Gastrocnemius medialis (tissue), 4 donors: ENCODE data around the gene CHST3. TPM values are rescaled to one million over a fixed set of nuclear protein-coding genes. Genes with fewer than 3 reads are reported as not detected.

Source experiments
- ATAC-seq, 2 donors: fragments of 150-250 bp; one replicate each; pipeline ENCODE4 v1.9.1; 2016
- DNase-seq, 2 donors: peaks; one replicate each; pipeline ENCODE4 v3.0.0-alpha.2; 2019
- H3K27ac ChIP-seq, 4 donors: fragments of 200-600 bp; sonication (generic); 1 replicate in 1 of 4; 2 replicates in 3 of 4; pipeline ENCODE4 v1.5.1; 2016 to 2018; ENCODE audit warnings: mild to moderate bottlenecking in 2 of 4, moderate library complexity in 1 of 4
- H3K27me3 ChIP-seq, 3 donors: fragments of 200-600 bp; sonication (generic) in 2 of 3; 1 replicate in 1 of 3; 2 replicates in 2 of 3; pipeline versions ENCODE4 v1.5.1 to v1.6.0; 2016 to 2019; ENCODE audit warnings: mild to moderate bottlenecking in 1 of 3, moderate library complexity in 1 of 3
- H3K36me3 ChIP-seq, 2 donors: fragments of 200-600 bp; sonication (generic) in 1 of 2; one replicate each; pipeline ENCODE4 v1.5.1; 2017 to 2018
- H3K4me1 ChIP-seq, 2 donors: fragments of 200-600 bp; sonication (generic) in 1 of 2; one replicate each; pipeline ENCODE4 v1.5.1; 2016 to 2017; ENCODE audit warnings: mild to moderate bottlenecking in 2 of 2
- H3K4me3 ChIP-seq, 4 donors: fragments of 200-600 bp; sonication (generic) in 3 of 4; 1 replicate in 1 of 4; 2 replicates in 3 of 4; pipeline ENCODE4 v1.5.1; 2016 to 2019; ENCODE audit warnings: mild to moderate bottlenecking in 2 of 4
- H3K9me3 ChIP-seq, 3 donors: fragments of 200-600 bp; sonication (generic) in 2 of 3; 1 replicate in 1 of 3; 2 replicates in 2 of 3; pipeline ENCODE4 v1.5.1; 2016 to 2019
- POLR2A ChIP-seq, 2 donors: fragments of 450-650 bp; IDR thresholded peaks; one replicate each; pipeline ENCODE4 v1.6.1; 2017; ENCODE audit warnings: antibody characterized with exemption in 2 of 2, mild to moderate bottlenecking in 2 of 2, moderate library complexity in 2 of 2
- in situ Hi-C, 4 donors: fragments of 200-750 bp; cut with MboI; loops; one replicate each; pipeline versions ENCODE4 v1.15.0 to v1.8.0; 2017; ENCODE audit warnings: low sequenced_read_pairs in 4 of 4
- intact Hi-C: fragments of 100-400 bp; cut with DNase I; formaldehyde crosslinking; loops from one replicate; pipeline ENCODE4 v1.15.1; 2023; ENCODE audit warnings: low total_unique reads
- total RNA-seq, 4 donors: library from RNA; depleted of rRNA; stranded (reverse); fragments of >200 nt; gene quantifications; one replicate each; pipeline versions ENCODE4 v1.1.0 to v1.2.3, GENCODE V29; 2016
- TF ChIP-seq, protein P1 (sequence below), 5 experiments: fragments of 450-650 bp in 3 of 5; fragments of 200-600 bp in 2 of 5; sonication (generic) in 2 of 5; IDR thresholded peaks in 4 of 5; conservative IDR thresholded peaks in 1 of 5; 1 replicate in 4 of 5; 2 replicates in 1 of 5; pipeline ENCODE4 v1.5.1; 2016 to 2019; ENCODE audit warnings: antibody characterized with exemption in 5 of 5, mild to moderate bottlenecking in 3 of 5, moderate library complexity in 3 of 5

CHST3 gene
- total RNA-seq, 4 donors from 2014 or later = 11.5 to 31.6 (median 16.3) TPM

- H3K36me3 ChIP-seq = no peaks in the 10 kb centered on the region
- no peak overlapping the region for H3K4me3 ChIP-seq
- in situ Hi-C loops = no loop called here
- peaks cover 89 to 100% of the 10 kb centered on the region in 2 donors for H3K4me1 ChIP-seq
- intact Hi-C loops = no loop called here
- no peaks in the 10 kb centered on the region for H3K9me3 ChIP-seq
- TF ChIP-seq, protein P1, sequence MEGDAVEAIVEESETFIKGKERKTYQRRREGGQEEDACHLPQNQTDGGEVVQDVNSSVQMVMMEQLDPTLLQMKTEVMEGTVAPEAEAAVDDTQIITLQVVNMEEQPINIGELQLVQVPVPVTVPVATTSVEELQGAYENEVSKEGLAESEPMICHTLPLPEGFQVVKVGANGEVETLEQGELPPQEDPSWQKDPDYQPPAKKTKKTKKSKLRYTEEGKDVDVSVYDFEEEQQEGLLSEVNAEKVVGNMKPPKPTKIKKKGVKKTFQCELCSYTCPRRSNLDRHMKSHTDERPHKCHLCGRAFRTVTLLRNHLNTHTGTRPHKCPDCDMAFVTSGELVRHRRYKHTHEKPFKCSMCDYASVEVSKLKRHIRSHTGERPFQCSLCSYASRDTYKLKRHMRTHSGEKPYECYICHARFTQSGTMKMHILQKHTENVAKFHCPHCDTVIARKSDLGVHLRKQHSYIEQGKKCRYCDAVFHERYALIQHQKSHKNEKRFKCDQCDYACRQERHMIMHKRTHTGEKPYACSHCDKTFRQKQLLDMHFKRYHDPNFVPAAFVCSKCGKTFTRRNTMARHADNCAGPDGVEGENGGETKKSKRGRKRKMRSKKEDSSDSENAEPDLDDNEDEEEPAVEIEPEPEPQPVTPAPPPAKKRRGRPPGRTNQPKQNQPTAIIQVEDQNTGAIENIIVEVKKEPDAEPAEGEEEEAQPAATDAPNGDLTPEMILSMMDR (IDR thresholded peaks at IDR 0.05 in 4 of 5, conservative IDR thresholded peaks at IDR 0.05 in 1 of 5) = no peak
- ATAC-seq = no peak
- peak overlapping the region; percentile 20 to 59 (median 28) for H3K27ac ChIP-seq
- no peaks in the 10 kb centered on the region for H3K27me3 ChIP-seq
- DNase-seq = no peak
Measured at GRCh38 chr10:71980181-71981014, 16.2 kb downstream of the CHST3 start.

- H3K36me3 ChIP-seq = no peaks in the 10 kb centered on the region
- no peaks in the 10 kb centered on the region for H3K27me3 ChIP-seq
- peaks cover 91 to 100% of the 10 kb centered on the region in 2 donors for H3K4me1 ChIP-seq
- no peak for ATAC-seq
- no peak overlapping the region for H3K4me3 ChIP-seq
- no peak for DNase-seq
- intact Hi-C loops = no loop called here
- in situ Hi-C loops = no loop called here
- TF ChIP-seq, protein P1 (IDR thresholded peaks at IDR 0.05 in 4 of 5, conservative IDR thresholded peaks at IDR 0.05 in 1 of 5) = no peak
- no peak for TF ChIP-seq POLR2A (IDR thresholded peaks at IDR 0.05)
- peak overlapping the region; percentile 13 to 59 (median 28) for H3K27ac ChIP-seq
- no peaks in the 10 kb centered on the region for H3K9me3 ChIP-seq
Measured at GRCh38 chr10:71981015-71981875, 17.1 kb downstream of the CHST3 start.

DNA sequence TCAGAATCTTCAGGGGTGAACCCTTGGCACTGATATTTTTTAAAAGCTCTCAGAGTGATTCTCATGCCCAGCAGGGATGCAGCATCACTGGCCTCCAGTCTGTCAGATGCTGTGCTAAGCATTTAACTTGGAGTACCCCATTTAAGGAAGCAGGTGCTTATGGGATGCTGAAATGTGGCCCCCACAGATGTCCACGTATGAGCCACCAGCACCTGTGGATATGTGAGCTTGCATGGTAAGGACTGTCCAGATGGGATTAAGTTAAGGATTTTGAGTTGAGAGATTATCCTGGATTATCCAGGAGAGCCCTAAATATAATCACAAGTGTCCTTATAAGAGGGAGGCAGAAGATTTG lies 17.7 kb downstream of the CHST3 start:
- no peaks in the 10 kb centered on the region for H3K36me3 ChIP-seq
- H3K9me3 ChIP-seq = no peaks in the 10 kb centered on the region
- no peaks in the 10 kb centered on the region for H3K27me3 ChIP-seq
- TF ChIP-seq POLR2A (IDR thresholded peaks at IDR 0.05) = no peak
- TF ChIP-seq, protein P1 (IDR thresholded peaks at IDR 0.05 in 4 of 5, conservative IDR thresholded peaks at IDR 0.05 in 1 of 5) = no peak
- in situ Hi-C loops = no loop called here
- DNase-seq (no peak), ATAC-seq (no peak)
- H3K4me1 ChIP-seq = peaks cover 91 to 100% of the 10 kb centered on the region in 2 donors
- peak overlapping the region in 2 of 4 donors; percentile 23 to 59 for H3K27ac ChIP-seq
- H3K4me3 ChIP-seq = no peak overlapping the region
- intact Hi-C loops = no loop called here

DNA sequence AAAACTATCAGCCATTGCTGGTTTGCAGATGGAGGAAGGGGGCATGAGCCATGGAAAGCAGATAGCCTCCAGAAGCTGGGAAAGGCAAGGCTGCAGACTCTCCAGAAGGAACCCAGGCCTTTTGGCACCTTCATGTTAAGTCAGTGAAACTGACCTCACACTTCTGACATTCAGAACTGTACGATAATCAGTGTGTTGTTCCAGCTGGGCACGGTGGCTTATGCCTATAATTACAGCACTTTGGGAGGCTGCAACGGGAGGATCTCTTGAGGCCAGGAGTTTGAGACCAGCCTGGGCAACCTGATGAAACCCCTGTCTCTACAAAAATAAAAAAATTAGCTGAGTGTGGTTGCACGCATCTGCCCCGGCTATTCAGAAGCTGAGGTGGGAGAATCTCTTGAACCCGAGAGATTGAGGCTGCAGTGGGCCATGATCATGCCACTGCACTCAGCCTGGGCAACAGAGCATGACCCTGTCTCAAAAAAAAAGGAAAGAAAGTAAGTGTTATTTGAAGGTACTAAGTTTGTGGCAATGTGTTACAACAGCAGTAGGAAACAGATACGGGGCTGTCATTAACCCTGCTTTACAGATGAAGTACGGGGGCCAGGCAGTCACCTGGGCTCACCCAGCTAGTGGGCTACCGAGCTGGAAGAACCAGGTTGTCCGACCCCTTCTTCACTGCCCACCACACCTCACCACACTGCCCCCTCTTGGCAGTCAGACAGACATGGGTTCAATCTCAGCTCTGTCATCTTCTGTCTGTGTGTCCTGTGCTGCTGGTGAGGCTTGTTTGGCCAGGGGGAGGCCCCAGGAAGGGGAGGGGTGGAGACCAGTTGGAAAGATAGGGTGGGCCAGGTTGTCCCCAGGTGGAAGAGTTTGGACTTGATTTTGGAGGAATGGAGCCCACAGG lies 18.3 kb downstream of the CHST3 start:
- Histone ChIP-seq H3K27me3 (no peaks in the 10 kb centered on the region), H3K4me3 (no peak overlapping the region), H3K4me1 (peaks cover 88 to 100% of the 10 kb centered on the region in 2 donors), H3K9me3 (no peaks in the 10 kb centered on the region), H3K27ac (no peak overlapping the region), H3K36me3 (no peaks in the 10 kb centered on the region)
- TF ChIP-seq, protein P1 (IDR thresholded peaks at IDR 0.05 in 4 of 5, conservative IDR thresholded peaks at IDR 0.05 in 1 of 5) = no peak
- no peak for TF ChIP-seq POLR2A (IDR thresholded peaks at IDR 0.05)
- in situ Hi-C loops = no loop called here
- no peak for DNase-seq
- ATAC-seq = no peak
- intact Hi-C loops = no loop called here
